ENCODE data around the gene SELPLG.

Gene SELPLG

GRCh38 chr12:108582978-108583770 lies 50.5 kb downstream of the SELPLG start:
- H3K27me3 ChIP-seq (replicated peaks in 2 of 5; ENCODE audit: control insufficient read depth in 4 of 5, insufficient read depth in 5 of 5, low read length in 4 of 5): no peaks in the 10 kb centered on the region
- H3K9me3 ChIP-seq (ENCODE audit: control extremely low read depth in 1 of 5, control insufficient read depth in 4 of 5, insufficient read depth in 2 of 5, low read depth in 1 of 5, low read length in 4 of 5): no peaks in the 10 kb centered on the region
- 97% methylated on average over 8 of the region's 10 CpGs for WGBS (ENCODE audit: insufficient coverage)
- H3K4me1 ChIP-seq (ENCODE audit: control extremely low read depth in 1 of 4, control insufficient read depth in 4 of 4, insufficient read depth in 4 of 4, low read length in 3 of 4): no peaks in the 10 kb centered on the region
- no peak for DNase-seq
- no peaks in the 10 kb centered on the region for H3K36me3 ChIP-seq (ENCODE audit: control insufficient read depth in 4 of 4, insufficient read depth in 4 of 4, low read length in 3 of 4)
- no peak overlapping the region for H3K27ac ChIP-seq (ENCODE audit: insufficient read depth in 1 of 2, low read depth in 1 of 2, low read length in 2 of 2, poor library complexity in 1 of 2, severe bottlenecking in 2 of 2)
- CTCF ChIA-PET: interaction anchor here (0.7 to 3.3 kb wide), 3 partner anchors 17 to 63 kb away, joined by 3 to 17 read pairs (median 3); no protein-coding TSS in a partner anchor
- POLR2A ChIA-PET: interaction anchor here (0.6 kb wide), 1 partner anchor 795 kb away, joined by 8 read pairs; no protein-coding TSS in a partner anchor
- no peak overlapping the region for H3K4me3 ChIP-seq (ENCODE audit: control insufficient read depth in 1 of 7, extremely low read depth in 1 of 7, insufficient read depth in 4 of 7, low read depth in 2 of 7, low read length in 6 of 7)

DNA sequence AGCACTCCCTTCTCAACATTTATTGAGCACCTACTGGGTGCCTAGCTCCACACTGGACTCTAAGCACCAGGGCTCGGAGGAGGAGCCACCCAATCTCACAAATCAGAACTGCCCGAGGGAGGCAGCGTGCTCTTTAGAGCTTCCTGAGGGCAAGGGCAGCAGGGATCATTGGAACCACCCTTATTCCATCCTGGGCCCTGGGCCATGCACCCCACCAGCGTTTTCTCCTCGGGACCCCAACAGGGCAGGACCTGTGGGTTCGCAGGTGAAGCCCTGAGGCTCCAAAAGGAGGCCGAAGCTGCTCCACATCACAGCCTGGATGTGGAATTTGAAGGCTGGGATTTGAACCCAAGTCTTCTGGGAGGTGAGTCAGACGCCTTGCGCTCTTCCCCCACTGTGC lies 51.2 kb downstream of the SELPLG start:
- ChIA-PET POLR2A (interaction anchor here (0.6 kb wide), 1 partner anchor 795 kb away, joined by 8 read pairs; no protein-coding TSS in a partner anchor), CTCF (interaction anchor here (0.8 to 3.3 kb wide), 5 partner anchors 17 to 805 kb away, joined by 3 to 17 read pairs (median 3); no protein-coding TSS in a partner anchor)
- DNase-seq: no peak
- H3K36me3 ChIP-seq (ENCODE audit: control insufficient read depth in 4 of 4, insufficient read depth in 4 of 4, low read length in 3 of 4): no peaks in the 10 kb centered on the region
- no peaks in the 10 kb centered on the region for H3K9me3 ChIP-seq (ENCODE audit: control extremely low read depth in 1 of 5, control insufficient read depth in 4 of 5, insufficient read depth in 2 of 5, low read depth in 1 of 5, low read length in 4 of 5)
- no peaks in the 10 kb centered on the region for H3K27me3 ChIP-seq (replicated peaks in 2 of 5; ENCODE audit: control insufficient read depth in 4 of 5, insufficient read depth in 5 of 5, low read length in 4 of 5)
- WGBS (ENCODE audit: insufficient coverage): 99% methylated on average over 9 of the region's 9 CpGs
- no peak overlapping the region for H3K4me3 ChIP-seq (ENCODE audit: control insufficient read depth in 1 of 7, extremely low read depth in 1 of 7, insufficient read depth in 4 of 7, low read depth in 2 of 7, low read length in 6 of 7)
- H3K27ac ChIP-seq (ENCODE audit: insufficient read depth in 1 of 2, low read depth in 1 of 2, low read length in 2 of 2, poor library complexity in 1 of 2, severe bottlenecking in 2 of 2): no peak overlapping the region
- H3K4me1 ChIP-seq (ENCODE audit: control extremely low read depth in 1 of 4, control insufficient read depth in 4 of 4, insufficient read depth in 4 of 4, low read length in 3 of 4): no peaks in the 10 kb centered on the region

GRCh38 chr12:108581311-108582227 lies 52.1 kb downstream of the SELPLG start:
- DNase-seq: no peak
- WGBS (ENCODE audit: insufficient coverage): 94% methylated on average over 28 of the region's 33 CpGs
- Histone ChIP-seq H3K27ac (ENCODE audit: insufficient read depth in 1 of 2, low read depth in 1 of 2, low read length in 2 of 2, poor library complexity in 1 of 2, severe bottlenecking in 2 of 2) (no peak overlapping the region), H3K36me3 (ENCODE audit: control insufficient read depth in 4 of 4, insufficient read depth in 4 of 4, low read length in 3 of 4) (no peaks in the 10 kb centered on the region), H3K4me1 (ENCODE audit: control extremely low read depth in 1 of 4, control insufficient read depth in 4 of 4, insufficient read depth in 4 of 4, low read length in 3 of 4) (no peaks in the 10 kb centered on the region), H3K27me3 (replicated peaks in 2 of 5; ENCODE audit: control insufficient read depth in 4 of 5, insufficient read depth in 5 of 5, low read length in 4 of 5) (no peaks in the 10 kb centered on the region), H3K4me3 (ENCODE audit: control insufficient read depth in 1 of 7, extremely low read depth in 1 of 7, insufficient read depth in 4 of 7, low read depth in 2 of 7, low read length in 6 of 7) (no peak overlapping the region), H3K9me3 (ENCODE audit: control extremely low read depth in 1 of 5, control insufficient read depth in 4 of 5, insufficient read depth in 2 of 5, low read depth in 1 of 5, low read length in 4 of 5) (no peaks in the 10 kb centered on the region)
- ChIA-PET POLR2A (no interaction called here), CTCF (interaction anchor here (0.8 to 3.3 kb wide), 4 partner anchors 16 to 806 kb away, joined by 3 to 17 read pairs (median 4); no protein-coding TSS in a partner anchor)

DNA sequence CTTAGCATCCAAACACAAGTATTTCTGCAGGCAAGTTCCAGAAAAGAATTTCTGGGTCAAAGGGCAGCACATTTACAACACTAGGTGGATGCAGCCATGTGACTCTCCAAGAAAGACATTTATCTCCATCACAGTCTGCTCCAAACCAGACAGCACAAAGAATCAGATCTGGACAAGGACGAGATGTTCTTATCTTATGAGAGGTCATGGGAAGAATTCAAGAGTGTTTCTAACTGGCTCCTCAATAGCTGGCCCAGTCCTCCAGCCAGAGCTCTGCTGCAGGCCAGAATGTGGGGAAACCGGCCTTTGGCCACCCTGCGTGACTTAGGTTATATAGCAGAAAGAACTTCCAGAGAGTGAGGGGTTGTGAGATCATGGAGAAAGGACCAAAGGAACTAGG lies 53.2 kb downstream of the SELPLG start:
- Histone ChIP-seq H3K36me3 (ENCODE audit: control insufficient read depth in 4 of 4, insufficient read depth in 4 of 4, low read length in 3 of 4) (no peaks in the 10 kb centered on the region), H3K4me3 (ENCODE audit: control insufficient read depth in 1 of 7, extremely low read depth in 1 of 7, insufficient read depth in 4 of 7, low read depth in 2 of 7, low read length in 6 of 7) (no peak overlapping the region), H3K4me1 (ENCODE audit: control extremely low read depth in 1 of 4, control insufficient read depth in 4 of 4, insufficient read depth in 4 of 4, low read length in 3 of 4) (no peaks in the 10 kb centered on the region), H3K27ac (ENCODE audit: insufficient read depth in 1 of 2, low read depth in 1 of 2, low read length in 2 of 2, poor library complexity in 1 of 2, severe bottlenecking in 2 of 2) (no peak overlapping the region), H3K9me3 (ENCODE audit: control extremely low read depth in 1 of 5, control insufficient read depth in 4 of 5, insufficient read depth in 2 of 5, low read depth in 1 of 5, low read length in 4 of 5) (no peaks in the 10 kb centered on the region), H3K27me3 (replicated peaks in 2 of 5; ENCODE audit: control insufficient read depth in 4 of 5, insufficient read depth in 5 of 5, low read length in 4 of 5) (no peaks in the 10 kb centered on the region)
- ChIA-PET CTCF (interaction anchor here (1.6 kb wide), 1 partner anchor 15 kb away, joined by 3 read pairs; no protein-coding TSS in a partner anchor), POLR2A (no interaction called here)
- no peak for DNase-seq
- 74% methylated on average over 3 of the region's 3 CpGs for WGBS (ENCODE audit: insufficient coverage)

DNA sequence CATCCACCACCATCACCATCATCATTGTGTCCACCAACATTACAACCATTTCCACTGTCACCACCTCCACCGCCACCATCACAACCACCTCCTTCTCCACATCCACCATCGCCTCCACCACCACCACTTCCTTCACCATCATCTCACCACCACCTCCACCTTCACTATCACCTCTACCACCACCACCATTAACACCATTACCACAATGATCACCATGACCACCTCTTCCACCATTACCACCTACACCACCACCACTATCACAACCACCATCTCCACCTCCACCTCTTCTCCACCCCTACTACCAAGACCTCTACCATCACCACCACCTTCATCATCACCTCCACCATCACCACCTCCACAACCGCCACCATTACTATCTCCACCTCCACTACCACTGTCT lies 54.9 kb downstream of the SELPLG start:
- Histone ChIP-seq H3K4me3 (ENCODE audit: control insufficient read depth in 1 of 7, extremely low read depth in 1 of 7, insufficient read depth in 4 of 7, low read depth in 2 of 7, low read length in 6 of 7) (no peak overlapping the region), H3K36me3 (ENCODE audit: control insufficient read depth in 4 of 4, insufficient read depth in 4 of 4, low read length in 3 of 4) (no peaks in the 10 kb centered on the region), H3K4me1 (ENCODE audit: control extremely low read depth in 1 of 4, control insufficient read depth in 4 of 4, insufficient read depth in 4 of 4, low read length in 3 of 4) (no peaks in the 10 kb centered on the region), H3K27me3 (replicated peaks in 2 of 5; ENCODE audit: control insufficient read depth in 4 of 5, insufficient read depth in 5 of 5, low read length in 4 of 5) (no peaks in the 10 kb centered on the region), H3K27ac (ENCODE audit: insufficient read depth in 1 of 2, low read depth in 1 of 2, low read length in 2 of 2, poor library complexity in 1 of 2, severe bottlenecking in 2 of 2) (no peak overlapping the region), H3K9me3 (ENCODE audit: control extremely low read depth in 1 of 5, control insufficient read depth in 4 of 5, insufficient read depth in 2 of 5, low read depth in 1 of 5, low read length in 4 of 5) (no peaks in the 10 kb centered on the region)
- DNase-seq: no peak
- ChIA-PET CTCF (interaction anchor here (0.9 to 20.3 kb wide), 4 partner anchors 12 to 86 kb away, joined by 3 to 591 read pairs (median 5); partner anchors contain the start of gene SELPLG), POLR2A (no interaction called here)
- 75% methylated on average over 2 of the region's 3 CpGs for WGBS (ENCODE audit: insufficient coverage)

DNA sequence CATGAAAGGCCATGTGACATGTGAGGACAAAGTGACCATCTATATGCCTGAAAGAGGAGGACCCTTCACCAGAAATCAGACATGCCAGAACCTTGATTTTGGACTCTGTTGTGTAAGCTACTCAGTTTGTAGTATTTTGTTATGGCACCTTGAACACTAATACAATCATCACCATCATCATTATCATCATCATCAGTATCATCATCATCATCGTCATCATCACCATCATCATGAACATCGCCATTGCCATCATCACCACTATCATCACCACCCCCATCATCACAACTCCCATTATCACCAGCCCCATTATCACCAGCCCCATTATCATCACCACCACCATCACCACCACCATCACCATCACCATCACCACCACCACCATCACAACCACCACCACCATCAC lies 55.4 kb downstream of the SELPLG start:
- H3K36me3 ChIP-seq (ENCODE audit: control insufficient read depth in 4 of 4, insufficient read depth in 4 of 4, low read length in 3 of 4): no peaks in the 10 kb centered on the region
- no peaks in the 10 kb centered on the region for H3K9me3 ChIP-seq (ENCODE audit: control extremely low read depth in 1 of 5, control insufficient read depth in 4 of 5, insufficient read depth in 2 of 5, low read depth in 1 of 5, low read length in 4 of 5)
- CTCF ChIA-PET: interaction anchor here (0.9 to 20.3 kb wide), 5 partner anchors 11 to 86 kb away, joined by 3 to 591 read pairs (median 5); partner anchors contain the start of genes ISCU and SELPLG
- POLR2A ChIA-PET: no interaction called here
- no peaks in the 10 kb centered on the region for H3K4me1 ChIP-seq (ENCODE audit: control extremely low read depth in 1 of 4, control insufficient read depth in 4 of 4, insufficient read depth in 4 of 4, low read length in 3 of 4)
- WGBS (ENCODE audit: insufficient coverage): 100% methylated on average over 2 of the region's 2 CpGs
- no peak for DNase-seq
- H3K27ac ChIP-seq (ENCODE audit: insufficient read depth in 1 of 2, low read depth in 1 of 2, low read length in 2 of 2, poor library complexity in 1 of 2, severe bottlenecking in 2 of 2): no peak overlapping the region
- no peak overlapping the region for H3K4me3 ChIP-seq (ENCODE audit: control insufficient read depth in 1 of 7, extremely low read depth in 1 of 7, insufficient read depth in 4 of 7, low read depth in 2 of 7, low read length in 6 of 7)
- no peaks in the 10 kb centered on the region for H3K27me3 ChIP-seq (replicated peaks in 2 of 5; ENCODE audit: control insufficient read depth in 4 of 5, insufficient read depth in 5 of 5, low read length in 4 of 5)

All from common myeloid progenitor, CD34-positive (primary cell).